Mesendoderm (in vitro differentiated cells): ENCODE data around the gene LRRK2.

Source experiments
- DNase-seq: peaks from one replicate; pipeline ENCODE4 v3.0.0; 2013
- H2AK5ac ChIP-seq: 2 replicates; pipeline ENCODE4 v1.6.1; 2013; ENCODE audit warnings: low read length, inconsistent platforms
- H2BK120ac ChIP-seq: 2 replicates; pipeline ENCODE4 v1.6.1; 2013; ENCODE audit warnings: low read depth, mild to moderate bottlenecking, low read length, moderate library complexity, mixed read lengths
- H2BK15ac ChIP-seq: replicated peaks from 2 replicates; pipeline ENCODE4 v1.6.1; 2013; ENCODE audit warnings: low read depth, mild to moderate bottlenecking, moderate library complexity
- H2BK5ac ChIP-seq: 2 replicates; pipeline ENCODE4 v1.6.1; 2013; ENCODE audit warnings: low read length, inconsistent platforms
- H3K18ac ChIP-seq: 2 replicates; pipeline ENCODE4 v1.6.1; 2013; ENCODE audit warnings: mild to moderate bottlenecking, low read length, mixed read lengths
- H3K23ac ChIP-seq: one replicate; pipeline ENCODE4 v1.6.1; 2013; ENCODE audit warnings: low read length
- H3K27ac ChIP-seq: 2 replicates; pipeline ENCODE4 v1.5.1; 2013; ENCODE audit warnings: low read depth, mild to moderate bottlenecking, inconsistent platforms, low read length, moderate library complexity
- H3K27me3 ChIP-seq: 2 replicates; pipeline ENCODE4 v1.6.1; 2013; ENCODE audit warnings: low read length, control low read depth, mild to moderate bottlenecking, inconsistent platforms; ENCODE audit not compliant: insufficient read depth, poor library complexity
- H3K36me3 ChIP-seq: 2 replicates; pipeline ENCODE4 v1.6.1; 2013; ENCODE audit warnings: low read length, inconsistent platforms; ENCODE audit not compliant: control insufficient read depth, insufficient read depth
- H3K4ac ChIP-seq: one replicate; pipeline ENCODE4 v1.6.1; 2013; ENCODE audit warnings: low read depth, mild to moderate bottlenecking, low read length, moderate library complexity
- H3K4me1 ChIP-seq: 2 replicates; pipeline ENCODE4 v1.6.1; 2013; ENCODE audit warnings: low read depth, low read length, inconsistent platforms; ENCODE audit not compliant: control insufficient read depth
- H3K4me2 ChIP-seq: 2 replicates; pipeline ENCODE4 v1.6.1; 2013; ENCODE audit warnings: low read length
- H3K4me3 ChIP-seq: 2 replicates; pipeline ENCODE4 v1.5.1; 2013; ENCODE audit warnings: mild to moderate bottlenecking, low read length
- H3K56ac ChIP-seq: one replicate; pipeline ENCODE4 v1.6.1; 2013; ENCODE audit warnings: low read length
- H3K79me1 ChIP-seq: 2 replicates; pipeline ENCODE4 v1.6.1; 2013; ENCODE audit warnings: low read length, inconsistent platforms
- H3K79me2 ChIP-seq: 2 replicates; pipeline ENCODE4 v1.6.1; 2013; ENCODE audit warnings: mild to moderate bottlenecking, low read length; ENCODE audit not compliant: control insufficient read depth, insufficient read depth
- H3K9ac ChIP-seq: 2 replicates; pipeline ENCODE4 v1.6.1; 2013; ENCODE audit warnings: low read length, inconsistent platforms
- H4K5ac ChIP-seq: one replicate; pipeline ENCODE4 v1.6.1; 2013; ENCODE audit warnings: low read length
- H4K8ac ChIP-seq: one replicate; pipeline ENCODE4 v1.6.1; 2013; ENCODE audit warnings: low read depth, mild to moderate bottlenecking, control low read depth, low read length, moderate library complexity
- WGBS: extraction: QIAGEN DNeasy Blood & Tissue Kit; methylation state at CpG from one replicate; pipeline ENCODE4 v1.1.7; 2013; ENCODE audit warnings: low lambda C conversion rate, missing lambda C conversion rate; ENCODE audit not compliant: insufficient coverage; ENCODE audit errors: extremely low coverage; 5-methylcytosine and 5-hydroxymethylcytosine counted together

LRRK2 gene

GRCh38 chr12:40271981-40272664 is 47.3 kb downstream of the LRRK2 start:
- DNase-seq = no peak
- Histone ChIP-seq H2BK120ac (no peak overlapping the region), H3K27ac (no peak overlapping the region), H3K36me3 (no peaks in the 10 kb centered on the region), H3K27me3 (no peaks in the 10 kb centered on the region), H2AK5ac (no peak overlapping the region), H3K4me1 (no peaks in the 10 kb centered on the region), H3K9ac (no peak overlapping the region), H3K23ac (no peak overlapping the region), H2BK5ac (no peak overlapping the region), H3K4me2 (no peak overlapping the region), H3K4me3 (no peak overlapping the region), H4K5ac (no peak overlapping the region), H3K79me1 (no peaks in the 10 kb centered on the region), H4K8ac (no peak overlapping the region), H3K4ac (no peak overlapping the region), H3K18ac (no peak overlapping the region), H3K56ac (no peak overlapping the region), H2BK15ac (no peak overlapping the region), H3K79me2 (no peaks in the 10 kb centered on the region)
- WGBS = no CpG with 5 or more reads among the region's 6 CpGs

GRCh38 chr12:40281791-40282364 is 57.1 kb downstream of the LRRK2 start:
- H3K4me3 ChIP-seq = no peak overlapping the region

GRCh38 chr12:40286583-40286982 is 61.8 kb downstream of the LRRK2 start:
- H3K23ac ChIP-seq = no peak overlapping the region
- H2BK15ac ChIP-seq = no peak overlapping the region
- H2BK5ac ChIP-seq = no peak overlapping the region
- H3K4ac ChIP-seq = no peak overlapping the region
- no peak overlapping the region for H2AK5ac ChIP-seq
- no peak overlapping the region for H4K8ac ChIP-seq
- H3K4me1 ChIP-seq = no peaks in the 10 kb centered on the region
- no peaks in the 10 kb centered on the region for H3K36me3 ChIP-seq
- H3K4me2 ChIP-seq = no peak overlapping the region
- H3K27ac ChIP-seq = no peak overlapping the region
- no peak overlapping the region for H3K9ac ChIP-seq
- H3K56ac ChIP-seq = no peak overlapping the region
- no peak overlapping the region for H3K4me3 ChIP-seq
- H3K27me3 ChIP-seq = no peaks in the 10 kb centered on the region
- H3K18ac ChIP-seq = no peak overlapping the region
- H4K5ac ChIP-seq = no peak overlapping the region
- no peaks in the 10 kb centered on the region for H3K79me2 ChIP-seq
- no peak overlapping the region for H2BK120ac ChIP-seq
- no peak for DNase-seq
- H3K79me1 ChIP-seq = no peaks in the 10 kb centered on the region

More at GRCh38 chr12:40281791-40282364, 57.1 kb downstream of the LRRK2 start:
- H3K79me1 ChIP-seq = no peaks in the 10 kb centered on the region
- H3K4me2 ChIP-seq = no peak overlapping the region
- no peak overlapping the region for H3K18ac ChIP-seq
- H4K5ac ChIP-seq = no peak overlapping the region
- H3K36me3 ChIP-seq = no peaks in the 10 kb centered on the region
- no peak overlapping the region for H4K8ac ChIP-seq
- H3K4me1 ChIP-seq = no peaks in the 10 kb centered on the region
- H3K27ac ChIP-seq = no peak overlapping the region
- H2BK5ac ChIP-seq = no peak overlapping the region
- H3K27me3 ChIP-seq = no peaks in the 10 kb centered on the region
- no peak overlapping the region for H2BK120ac ChIP-seq
- no peak overlapping the region for H3K23ac ChIP-seq
- no peak overlapping the region for H2BK15ac ChIP-seq
- WGBS = no CpG with 5 or more reads among the region's 1 CpG
- DNase-seq = no peak
- no peaks in the 10 kb centered on the region for H3K79me2 ChIP-seq
- no peak overlapping the region for H3K9ac ChIP-seq
- no peak overlapping the region for H2AK5ac ChIP-seq
- H3K4ac ChIP-seq = no peak overlapping the region
- no peak overlapping the region for H3K56ac ChIP-seq

DNA sequence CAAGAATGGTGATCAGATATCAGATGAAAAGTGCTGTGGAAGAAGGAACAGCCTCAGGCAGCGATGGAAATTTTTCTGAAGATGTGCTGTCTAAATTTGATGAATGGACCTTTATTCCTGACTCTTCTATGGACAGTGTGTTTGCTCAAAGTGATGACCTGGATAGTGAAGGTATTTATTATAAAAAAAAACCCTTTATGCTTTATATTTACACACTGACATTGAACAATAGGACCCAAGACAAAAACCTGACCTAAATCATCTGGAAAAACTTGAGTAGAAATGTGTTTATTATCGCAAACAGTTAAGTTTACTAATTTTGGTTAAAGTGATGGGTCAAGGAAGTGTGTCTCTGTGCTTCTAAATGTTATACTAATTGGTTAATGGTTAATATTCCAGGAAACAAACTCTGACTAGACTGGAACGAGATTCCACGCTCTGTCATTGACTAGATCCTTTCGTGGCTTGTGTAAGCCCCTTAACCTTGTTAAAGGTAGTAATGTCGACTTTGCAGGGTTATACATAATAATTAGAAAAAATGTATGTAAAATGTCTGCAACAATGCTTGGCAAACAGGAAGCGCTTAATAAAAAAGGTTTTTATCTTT is 62.7 kb downstream of the LRRK2 start:
- Histone ChIP-seq H3K4me3 (no peak overlapping the region), H3K9ac (no peak overlapping the region), H3K79me2 (no peaks in the 10 kb centered on the region), H3K27ac (no peak overlapping the region), H4K8ac (no peak overlapping the region), H3K4ac (no peak overlapping the region), H3K18ac (no peak overlapping the region), H3K4me1 (no peaks in the 10 kb centered on the region), H2BK5ac (no peak overlapping the region), H4K5ac (no peak overlapping the region), H3K56ac (no peak overlapping the region), H3K36me3 (no peaks in the 10 kb centered on the region), H2AK5ac (no peak overlapping the region), H2BK120ac (no peak overlapping the region), H3K27me3 (no peaks in the 10 kb centered on the region), H3K23ac (no peak overlapping the region), H2BK15ac (no peak overlapping the region), H3K4me2 (no peak overlapping the region), H3K79me1 (no peaks in the 10 kb centered on the region)
- no CpG with 5 or more reads among the region's 7 CpGs for WGBS
- DNase-seq = no peak

DNA sequence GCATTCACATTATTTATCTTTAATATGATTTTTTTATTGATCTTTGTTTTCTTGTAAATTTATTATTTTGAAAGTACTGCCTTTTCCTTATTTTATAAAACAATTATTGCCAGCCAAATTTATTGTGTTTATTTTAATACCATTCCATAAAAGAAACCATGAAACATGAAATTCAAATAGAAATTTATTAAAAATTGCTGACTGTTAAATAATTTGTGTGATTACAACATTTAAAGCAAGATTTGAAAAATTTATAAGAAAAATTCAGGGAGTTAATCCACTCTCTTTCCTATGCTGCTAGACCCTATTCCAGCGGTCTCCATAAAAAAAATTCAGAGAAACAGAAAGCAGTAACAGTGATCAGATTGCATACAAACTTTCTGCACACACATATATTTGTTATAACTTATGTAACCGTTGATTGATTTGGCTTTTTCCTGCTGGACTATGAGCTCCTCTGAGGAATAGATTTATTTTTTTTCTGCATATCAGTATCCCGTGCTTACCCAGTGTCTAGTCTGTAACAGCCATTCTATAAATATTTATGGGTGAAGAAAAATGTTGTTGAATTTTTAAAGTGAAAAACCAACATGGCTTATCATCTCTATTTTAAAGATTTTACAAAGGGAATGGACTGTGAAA is 68.1 kb downstream of the LRRK2 start:
- H2BK15ac ChIP-seq = no peak overlapping the region
- no peak overlapping the region for H2BK5ac ChIP-seq
- H3K9ac ChIP-seq = no peak overlapping the region
- H3K36me3 ChIP-seq = no peaks in the 10 kb centered on the region
- H4K8ac ChIP-seq = no peak overlapping the region
- no peak overlapping the region for H3K27ac ChIP-seq
- H3K79me2 ChIP-seq = no peaks in the 10 kb centered on the region
- H3K27me3 ChIP-seq = no peaks in the 10 kb centered on the region
- H3K4me3 ChIP-seq = no peak overlapping the region
- DNase-seq = no peak
- no peak overlapping the region for H3K23ac ChIP-seq
- no CpG with 5 or more reads among the region's 3 CpGs for WGBS
- H3K4me2 ChIP-seq = no peak overlapping the region
- H4K5ac ChIP-seq = no peak overlapping the region
- no peaks in the 10 kb centered on the region for H3K4me1 ChIP-seq
- no peak overlapping the region for H3K56ac ChIP-seq
- no peaks in the 10 kb centered on the region for H3K79me1 ChIP-seq
- H3K4ac ChIP-seq = no peak overlapping the region
- no peak overlapping the region for H2BK120ac ChIP-seq
- H2AK5ac ChIP-seq = no peak overlapping the region
- H3K18ac ChIP-seq = no peak overlapping the region
